Esophagus squamous epithelium (tissue), 5 donors: Measurements from ENCODE around the gene FRMD3. TPM values are rescaled to one million over a fixed set of nuclear protein-coding genes. Genes with fewer than 3 reads are reported as not detected.

Experiments used
- DNase-seq: peaks from one replicate; lab custom pipeline; 2025; lab: John Stamatoyannopoulos, UW
- H3K27ac ChIP-seq, 4 donors: fragments of 200-600 bp; sonication (generic); one replicate each; pipeline ENCODE4 v1.5.1; 2016 to 2019; ENCODE audit warnings: mild to moderate bottlenecking in 1 of 4
- H3K27me3 ChIP-seq, 4 donors: fragments of 200-600 bp; sonication (generic); 1 replicate in 3 of 4; 2 replicates in 1 of 4; pipeline versions ENCODE4 v1.5.1 to v1.6.0; 2017 to 2021; ENCODE audit warnings: antibody characterized with exemption in 1 of 4
- H3K36me3 ChIP-seq, 3 donors: fragments of 200-600 bp; sonication (generic); one replicate each; pipeline ENCODE4 v1.5.1; 2016 to 2019
- H3K4me1 ChIP-seq, 3 donors: fragments of 200-600 bp; sonication (generic); one replicate each; pipeline ENCODE4 v1.5.1; 2017 to 2019
- H3K4me3 ChIP-seq, 4 donors: fragments of 200-600 bp; sonication (generic); 1 replicate in 3 of 4; 2 replicates in 1 of 4; pipeline ENCODE4 v1.5.1; 2016 to 2019; ENCODE audit warnings: mild to moderate bottlenecking in 2 of 4, moderate library complexity in 1 of 4
- H3K9me3 ChIP-seq, 3 donors: fragments of 200-600 bp; sonication (generic); one replicate each; pipeline ENCODE4 v1.5.1; 2016 to 2019
- POLR2A ChIP-seq, 4 donors: fragments of 450-650 bp; IDR thresholded peaks; one replicate each; pipeline ENCODE4 v1.6.1; 2017; ENCODE audit warnings: antibody characterized with exemption in 4 of 4, mild to moderate bottlenecking in 4 of 4, moderate library complexity in 3 of 4
- WGBS, 2 donors: methylation state at CpG; one replicate each; pipeline ENCODE4 v1.1.5; 2018; 5-methylcytosine and 5-hydroxymethylcytosine counted together
- intact Hi-C: fragments of 100-400 bp; cut with DNase I; formaldehyde crosslinking; loops from one replicate; pipeline ENCODE4 v1.15.0; 2022
- total RNA-seq, 4 donors: library from RNA; depleted of rRNA; stranded (reverse); fragments of >200 nt; gene quantifications; one replicate each; pipeline ENCODE4 v1.1.0, GENCODE V29; 2016
- TF ChIP-seq, protein P1 (sequence below), 6 experiments: fragments of 450-650 bp in 4 of 6; fragments of 200-600 bp in 2 of 6; sonication (generic) in 2 of 6; IDR thresholded peaks; one replicate each; pipeline ENCODE4 v1.5.1; 2016 to 2019; ENCODE audit warnings: antibody characterized with exemption in 6 of 6, mild to moderate bottlenecking in 4 of 6, moderate library complexity in 4 of 6
- donor health status: DM: yes; HTN: yes; CAD: no.

The FRMD3 gene
- total RNA-seq, 4 donors from 2014 or later, result 0.27 to 6.9 (median 2.1) TPM

DNA sequence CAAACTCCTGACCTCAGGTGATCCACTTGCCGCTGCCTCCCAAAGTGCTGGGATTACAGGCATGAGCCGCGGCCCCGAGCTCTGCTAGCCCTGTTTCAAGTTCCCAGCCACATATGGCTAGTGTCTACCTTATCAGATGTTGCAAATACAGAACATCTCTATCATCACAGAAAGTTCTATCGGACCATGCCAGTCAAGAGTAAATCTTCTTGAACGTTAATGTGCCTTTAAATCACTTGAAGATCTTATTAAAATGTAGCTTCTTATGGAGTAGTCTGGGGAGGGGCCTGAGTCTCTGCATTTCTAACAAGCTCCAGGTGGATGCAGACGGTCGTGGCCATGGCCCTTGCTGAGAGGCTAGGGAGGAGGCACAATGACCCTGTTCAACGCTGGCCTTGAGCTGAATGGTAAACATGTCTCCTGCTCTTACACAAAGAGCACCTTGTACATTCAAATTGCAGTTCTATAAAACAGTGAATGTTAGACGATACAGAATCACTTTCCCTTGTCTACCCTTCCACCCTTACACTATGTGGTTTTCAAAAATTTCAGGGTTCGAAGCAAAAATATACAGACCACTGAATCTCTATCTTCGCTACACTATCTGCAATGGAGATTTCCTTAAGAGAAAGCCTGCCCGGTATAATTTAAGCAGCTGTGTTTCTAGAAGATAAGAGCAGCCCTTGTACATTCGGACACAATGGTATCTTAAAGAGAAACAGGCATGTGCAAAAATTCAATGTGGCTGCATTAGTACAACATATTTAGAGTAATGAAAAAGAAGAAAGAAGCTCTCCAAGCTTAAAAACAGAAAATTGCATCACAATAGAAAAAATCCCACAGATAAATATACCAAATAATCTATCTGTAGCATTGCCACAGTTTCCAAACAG is 114.1 kb downstream of the FRMD3 start:
- DNase-seq, result no peak
- Histone ChIP-seq H3K4me1 (peaks cover 0 to 24% (median 6%) of the 10 kb centered on the region in 3 donors), H3K4me3 (no peak overlapping the region), H3K27ac (no peak overlapping the region), H3K36me3 (no peaks in the 10 kb centered on the region), H3K27me3 (no peaks in the 10 kb centered on the region), H3K9me3 (no peaks in the 10 kb centered on the region)
- no peak for TF ChIP-seq POLR2A (IDR thresholded peaks at IDR 0.05)
- TF ChIP-seq, protein P1, sequence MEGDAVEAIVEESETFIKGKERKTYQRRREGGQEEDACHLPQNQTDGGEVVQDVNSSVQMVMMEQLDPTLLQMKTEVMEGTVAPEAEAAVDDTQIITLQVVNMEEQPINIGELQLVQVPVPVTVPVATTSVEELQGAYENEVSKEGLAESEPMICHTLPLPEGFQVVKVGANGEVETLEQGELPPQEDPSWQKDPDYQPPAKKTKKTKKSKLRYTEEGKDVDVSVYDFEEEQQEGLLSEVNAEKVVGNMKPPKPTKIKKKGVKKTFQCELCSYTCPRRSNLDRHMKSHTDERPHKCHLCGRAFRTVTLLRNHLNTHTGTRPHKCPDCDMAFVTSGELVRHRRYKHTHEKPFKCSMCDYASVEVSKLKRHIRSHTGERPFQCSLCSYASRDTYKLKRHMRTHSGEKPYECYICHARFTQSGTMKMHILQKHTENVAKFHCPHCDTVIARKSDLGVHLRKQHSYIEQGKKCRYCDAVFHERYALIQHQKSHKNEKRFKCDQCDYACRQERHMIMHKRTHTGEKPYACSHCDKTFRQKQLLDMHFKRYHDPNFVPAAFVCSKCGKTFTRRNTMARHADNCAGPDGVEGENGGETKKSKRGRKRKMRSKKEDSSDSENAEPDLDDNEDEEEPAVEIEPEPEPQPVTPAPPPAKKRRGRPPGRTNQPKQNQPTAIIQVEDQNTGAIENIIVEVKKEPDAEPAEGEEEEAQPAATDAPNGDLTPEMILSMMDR (IDR thresholded peaks at IDR 0.05), result no peak
- WGBS, 2 donors, result 85 to 89% methylated on average over 14 of the region's 14 CpGs
- intact Hi-C loops, result no loop called here

DNA sequence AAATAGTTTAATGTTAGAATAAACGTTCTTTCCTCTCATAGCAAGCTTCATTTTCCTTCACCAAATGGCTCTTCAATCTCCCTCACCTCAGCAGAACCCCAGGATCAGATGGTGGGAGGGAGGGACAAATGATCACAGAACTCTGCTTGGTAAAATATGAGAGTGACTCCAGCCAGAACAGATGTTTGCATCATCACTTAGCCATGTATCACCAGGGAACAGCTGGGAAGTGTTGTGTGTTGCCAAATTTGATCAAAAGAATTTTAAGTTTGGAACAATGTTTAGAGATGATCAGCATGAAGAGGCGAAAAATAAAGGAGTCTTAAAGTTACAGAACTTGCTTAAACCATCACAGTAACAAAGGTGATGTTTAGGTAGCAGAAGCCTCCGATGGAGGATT is 115.7 kb downstream of the FRMD3 start:
- Histone ChIP-seq H3K27me3 (no peaks in the 10 kb centered on the region), H3K36me3 (no peaks in the 10 kb centered on the region), H3K27ac (no peak overlapping the region), H3K4me1 (peaks cover 0 to 24% (median 6%) of the 10 kb centered on the region in 3 donors), H3K4me3 (no peak overlapping the region), H3K9me3 (no peaks in the 10 kb centered on the region)
- TF ChIP-seq, protein P1 (IDR thresholded peaks at IDR 0.05), result no peak
- no peak for TF ChIP-seq POLR2A (IDR thresholded peaks at IDR 0.05)
- intact Hi-C loops, result no loop called here
- DNase-seq, result no peak
- WGBS, 2 donors, result 46 to 55% methylated on average over 3 of the region's 3 CpGs

DNA sequence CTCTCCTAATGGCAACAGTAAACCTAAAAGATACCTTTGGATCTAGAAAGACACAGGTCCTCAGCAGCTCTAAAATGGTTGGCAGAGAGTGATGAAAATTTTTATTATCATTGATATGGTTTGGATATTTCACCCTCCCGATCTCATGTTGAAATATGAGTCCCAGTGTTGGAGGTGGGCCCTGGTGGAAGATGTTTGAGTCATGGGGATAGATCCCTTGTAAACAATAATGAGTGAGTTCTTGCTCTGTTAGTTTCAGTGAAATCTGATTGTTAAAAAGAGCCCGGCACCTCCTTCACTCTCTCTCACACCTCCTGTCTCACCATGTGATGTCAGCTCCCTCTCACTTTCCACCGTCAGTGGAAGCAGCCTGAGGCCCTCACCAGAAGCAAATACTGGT is 117.7 kb downstream of the FRMD3 start:
- H3K9me3 ChIP-seq, result no peaks in the 10 kb centered on the region
- no peaks in the 10 kb centered on the region for H3K27me3 ChIP-seq
- H3K4me1 ChIP-seq, result peaks cover 0 to 9% (median 0%) of the 10 kb centered on the region in 3 donors
- no peak overlapping the region for H3K27ac ChIP-seq
- intact Hi-C loops, result no loop called here
- no peak for TF ChIP-seq POLR2A (IDR thresholded peaks at IDR 0.05)
- TF ChIP-seq, protein P1 (IDR thresholded peaks at IDR 0.05), result no peak
- H3K4me3 ChIP-seq, result no peak overlapping the region
- DNase-seq, result no peak
- no peaks in the 10 kb centered on the region for H3K36me3 ChIP-seq
- WGBS, 2 donors, result 86 to 88% methylated on average over 3 of the region's 3 CpGs

DNA sequence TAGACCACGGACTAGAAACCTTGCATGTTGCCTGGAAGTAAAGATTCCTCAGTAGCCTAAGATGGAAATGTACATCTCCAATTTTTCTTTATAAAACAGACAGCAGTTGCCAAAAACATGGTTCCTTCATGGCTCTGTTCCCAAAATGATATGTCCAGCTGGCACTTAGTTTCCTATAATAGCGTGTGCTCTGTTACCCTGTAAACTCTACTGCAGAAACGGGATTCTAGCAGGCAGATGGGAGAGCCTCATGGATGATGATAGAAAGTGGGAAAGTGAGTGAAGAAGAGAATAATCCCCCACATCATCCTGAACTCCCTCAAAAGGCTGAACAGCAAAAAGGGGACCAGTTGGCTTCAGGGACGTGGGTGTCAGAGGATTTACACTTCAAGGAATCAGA is 118.2 kb downstream of the FRMD3 start:
- no peak overlapping the region for H3K27ac ChIP-seq
- H3K36me3 ChIP-seq, result no peaks in the 10 kb centered on the region
- WGBS, 2 donors, result 74 to 83% methylated on average over 4 of the region's 4 CpGs
- no peak overlapping the region for H3K4me3 ChIP-seq
- intact Hi-C loops, result no loop called here
- H3K4me1 ChIP-seq, result peaks cover 0 to 6% (median 0%) of the 10 kb centered on the region in 3 donors
- TF ChIP-seq, protein P1 (IDR thresholded peaks at IDR 0.05), result no peak
- TF ChIP-seq POLR2A (IDR thresholded peaks at IDR 0.05), result no peak
- H3K27me3 ChIP-seq, result no peaks in the 10 kb centered on the region
- DNase-seq, result no peak
- H3K9me3 ChIP-seq, result no peaks in the 10 kb centered on the region

DNA sequence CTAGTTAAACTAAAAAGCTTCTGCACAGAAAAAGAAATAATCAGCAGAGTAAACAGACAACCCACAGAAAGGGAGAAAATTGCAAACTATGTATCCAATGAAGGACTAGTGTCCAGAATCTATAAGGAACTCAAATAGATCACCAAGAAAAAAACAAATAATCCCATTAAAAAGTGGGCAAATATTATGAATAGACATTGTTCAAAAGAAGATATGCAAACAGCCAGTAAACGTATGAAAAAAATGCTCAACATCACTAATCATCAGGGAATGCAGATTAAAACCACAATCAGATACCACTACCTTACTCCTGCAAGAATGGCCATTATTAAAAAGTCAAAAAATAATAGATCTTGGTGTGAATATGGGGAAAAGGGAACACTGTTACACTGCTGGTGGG is 119.9 kb downstream of the FRMD3 start:
- TF ChIP-seq, protein P1 (IDR thresholded peaks at IDR 0.05), result no peak
- no peak for TF ChIP-seq POLR2A (IDR thresholded peaks at IDR 0.05)
- intact Hi-C loops, result no loop called here

More for the DNA sequence above, 119.9 kb downstream of the FRMD3 start:
- 56 to 75% methylated on average over 1 of the region's 1 CpG for WGBS, 2 donors
- H3K27ac ChIP-seq, result no peak overlapping the region
- no peaks in the 10 kb centered on the region for H3K4me1 ChIP-seq
- H3K27me3 ChIP-seq, result no peaks in the 10 kb centered on the region
- no peak for DNase-seq
- no peak overlapping the region for H3K4me3 ChIP-seq
- H3K9me3 ChIP-seq, result no peaks in the 10 kb centered on the region
- no peaks in the 10 kb centered on the region for H3K36me3 ChIP-seq
